ENCODE measurements around the gene CADPS2. TPM values are rescaled to one million over a fixed set of nuclear protein-coding genes. Genes with fewer than 3 reads are reported as not detected.
"Not testable (repeated sequence)": the region's sequence is repeated elsewhere in the genome, so short reads cannot be mapped to it uniquely, and the experiment has no call there.

Gene CADPS2
- total RNA-seq, 1 experiment from 2014 or later: 7.4 TPM

DNA sequence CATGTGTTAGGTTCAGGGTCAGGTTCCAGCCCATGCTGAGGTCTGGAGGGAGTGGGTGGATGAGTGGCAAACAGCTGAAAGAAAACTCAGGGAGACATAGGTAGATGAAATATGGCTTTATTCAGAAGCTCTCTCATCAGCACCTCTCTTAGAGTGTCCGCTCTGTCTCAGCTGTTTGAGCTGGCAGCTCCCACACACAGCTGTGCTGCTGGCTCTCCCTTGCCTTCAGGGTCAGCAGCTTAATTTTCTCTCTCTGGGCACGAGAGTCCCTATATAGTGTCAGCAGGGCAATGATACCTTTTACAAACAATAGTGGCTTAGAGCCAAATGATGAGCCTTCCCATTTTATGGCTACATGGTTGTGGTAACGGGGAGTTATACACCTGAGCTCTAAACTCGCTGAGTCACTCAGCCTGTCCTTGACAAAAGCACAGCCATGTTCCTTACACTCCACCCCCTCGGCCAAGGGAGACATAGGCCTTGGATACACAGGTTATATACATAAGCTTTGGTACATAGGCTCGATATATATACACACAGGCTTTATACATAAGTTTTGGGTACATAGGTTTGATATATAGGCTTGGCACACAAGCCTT, 197.8 kb downstream of the CADPS2 start:
- H3K4me3 Mint-ChIP-seq (ENCODE audit: unreplicated experiment): no peak overlapping the region
- H3K36me3 Mint-ChIP-seq (ENCODE audit: insufficient read depth, unreplicated experiment): peaks cover 5% of the 10 kb centered on the region
- TF ChIP-seq, protein P1, sequence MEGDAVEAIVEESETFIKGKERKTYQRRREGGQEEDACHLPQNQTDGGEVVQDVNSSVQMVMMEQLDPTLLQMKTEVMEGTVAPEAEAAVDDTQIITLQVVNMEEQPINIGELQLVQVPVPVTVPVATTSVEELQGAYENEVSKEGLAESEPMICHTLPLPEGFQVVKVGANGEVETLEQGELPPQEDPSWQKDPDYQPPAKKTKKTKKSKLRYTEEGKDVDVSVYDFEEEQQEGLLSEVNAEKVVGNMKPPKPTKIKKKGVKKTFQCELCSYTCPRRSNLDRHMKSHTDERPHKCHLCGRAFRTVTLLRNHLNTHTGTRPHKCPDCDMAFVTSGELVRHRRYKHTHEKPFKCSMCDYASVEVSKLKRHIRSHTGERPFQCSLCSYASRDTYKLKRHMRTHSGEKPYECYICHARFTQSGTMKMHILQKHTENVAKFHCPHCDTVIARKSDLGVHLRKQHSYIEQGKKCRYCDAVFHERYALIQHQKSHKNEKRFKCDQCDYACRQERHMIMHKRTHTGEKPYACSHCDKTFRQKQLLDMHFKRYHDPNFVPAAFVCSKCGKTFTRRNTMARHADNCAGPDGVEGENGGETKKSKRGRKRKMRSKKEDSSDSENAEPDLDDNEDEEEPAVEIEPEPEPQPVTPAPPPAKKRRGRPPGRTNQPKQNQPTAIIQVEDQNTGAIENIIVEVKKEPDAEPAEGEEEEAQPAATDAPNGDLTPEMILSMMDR (IDR thresholded peaks at IDR 0.05; ENCODE audit: unreplicated experiment): no peak
- no peaks in the 10 kb centered on the region for H3K27me3 Mint-ChIP-seq (ENCODE audit: insufficient read depth, unreplicated experiment)
- CTCF ChIA-PET: interaction anchor here (0.5 to 0.6 kb wide), 4 partner anchors 44 to 1079 kb away, joined by 3 to 4 read pairs (median 3); no protein-coding TSS in a partner anchor
- POLR2A ChIA-PET: no interaction called here
- intact Hi-C loops (cut with micrococcal nuclease): no loop called here
- no peaks in the 10 kb centered on the region for H3K4me1 Mint-ChIP-seq (ENCODE audit: insufficient read depth, unreplicated experiment)
- no peak overlapping the region for H3K27ac Mint-ChIP-seq (ENCODE audit: low read depth, unreplicated experiment)
- no TSS peak for BruUV-seq (replicated peaks)
- no peak for DNase-seq (ENCODE audit: unreplicated experiment)
- no peaks in the 10 kb centered on the region for H3K9me3 Mint-ChIP-seq (ENCODE audit: unreplicated experiment)

DNA sequence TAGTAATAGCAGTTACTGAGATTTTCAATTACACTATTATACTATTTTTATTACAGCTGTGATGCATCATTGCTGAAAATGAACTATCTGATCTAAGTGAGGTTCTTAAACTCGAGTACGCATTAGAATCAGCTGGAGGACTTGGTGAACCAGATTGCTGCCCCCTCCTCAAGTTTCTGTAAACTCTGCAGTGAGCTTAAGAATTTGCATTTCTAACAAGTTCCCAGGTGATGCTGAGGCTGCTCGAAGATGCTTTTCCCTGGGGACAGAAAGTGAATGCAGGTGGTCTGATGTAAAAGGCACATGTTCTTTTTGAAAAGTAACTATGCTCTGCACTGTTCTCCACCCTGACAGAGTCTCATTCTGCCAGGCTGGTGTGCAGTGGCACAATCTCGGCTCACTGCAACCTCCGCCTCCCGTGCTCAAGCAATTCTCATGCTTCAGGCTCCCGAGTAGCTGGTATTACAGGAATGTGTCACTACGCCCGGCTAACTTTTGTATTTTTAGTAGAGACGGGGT, 199.8 kb downstream of the CADPS2 start:
- no peaks in the 10 kb centered on the region for H3K27me3 Mint-ChIP-seq (ENCODE audit: insufficient read depth, unreplicated experiment)
- BruUV-seq (replicated peaks): no TSS peak
- H3K4me1 Mint-ChIP-seq (ENCODE audit: insufficient read depth, unreplicated experiment): no peaks in the 10 kb centered on the region
- intact Hi-C loops (cut with micrococcal nuclease): no loop called here
- ChIA-PET POLR2A (no interaction called here), CTCF (interaction anchor here (0.6 kb wide), 1 partner anchor 342 kb away, joined by 3 read pairs; no protein-coding TSS in a partner anchor)
- no peak for DNase-seq (ENCODE audit: unreplicated experiment)
- TF ChIP-seq, protein P1 (IDR thresholded peaks at IDR 0.05; ENCODE audit: unreplicated experiment): no peak
- H3K4me3 Mint-ChIP-seq (ENCODE audit: unreplicated experiment): no peak overlapping the region
- H3K27ac Mint-ChIP-seq (ENCODE audit: low read depth, unreplicated experiment): no peak overlapping the region
- no peaks in the 10 kb centered on the region for H3K36me3 Mint-ChIP-seq (ENCODE audit: insufficient read depth, unreplicated experiment)
- no peaks in the 10 kb centered on the region for H3K9me3 Mint-ChIP-seq (ENCODE audit: unreplicated experiment)

DNA sequence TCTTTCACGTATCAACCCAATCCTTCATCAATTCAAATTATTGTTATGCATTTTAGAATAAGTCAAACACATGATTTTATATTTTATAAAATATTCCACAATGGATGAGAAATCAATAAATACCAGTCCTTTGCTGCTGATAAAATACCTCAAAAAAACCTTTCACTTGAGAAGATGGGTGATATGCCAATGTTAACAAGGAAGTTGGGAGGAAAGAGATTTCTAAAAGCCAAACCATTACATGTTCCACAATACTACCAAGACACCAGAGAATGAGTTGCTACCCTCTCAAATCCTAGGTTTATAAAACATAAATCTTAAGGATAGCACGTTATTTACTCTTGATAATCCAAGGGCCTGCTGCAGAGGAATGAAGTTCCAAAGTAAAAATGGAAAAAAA, 201.8 kb downstream of the CADPS2 start:
- Mint-ChIP-seq H3K4me1 (ENCODE audit: insufficient read depth, unreplicated experiment) (no peaks in the 10 kb centered on the region), H3K36me3 (ENCODE audit: insufficient read depth, unreplicated experiment) (no peaks in the 10 kb centered on the region), H3K27me3 (ENCODE audit: insufficient read depth, unreplicated experiment) (no peaks in the 10 kb centered on the region), H3K27ac (ENCODE audit: low read depth, unreplicated experiment) (no peak overlapping the region), H3K4me3 (ENCODE audit: unreplicated experiment) (no peak overlapping the region), H3K9me3 (ENCODE audit: unreplicated experiment) (no peaks in the 10 kb centered on the region)
- no TSS peak for BruUV-seq (replicated peaks)
- POLR2A ChIA-PET: interaction anchor here (1.0 kb wide), 1 partner anchor 8 kb away, joined by 3 read pairs; no protein-coding TSS in a partner anchor
- TF ChIP-seq, protein P1 (IDR thresholded peaks at IDR 0.05; ENCODE audit: unreplicated experiment): no peak
- CTCF ChIA-PET: no interaction called here
- DNase-seq (ENCODE audit: unreplicated experiment): no peak
- intact Hi-C loops (cut with micrococcal nuclease): no loop called here

DNA sequence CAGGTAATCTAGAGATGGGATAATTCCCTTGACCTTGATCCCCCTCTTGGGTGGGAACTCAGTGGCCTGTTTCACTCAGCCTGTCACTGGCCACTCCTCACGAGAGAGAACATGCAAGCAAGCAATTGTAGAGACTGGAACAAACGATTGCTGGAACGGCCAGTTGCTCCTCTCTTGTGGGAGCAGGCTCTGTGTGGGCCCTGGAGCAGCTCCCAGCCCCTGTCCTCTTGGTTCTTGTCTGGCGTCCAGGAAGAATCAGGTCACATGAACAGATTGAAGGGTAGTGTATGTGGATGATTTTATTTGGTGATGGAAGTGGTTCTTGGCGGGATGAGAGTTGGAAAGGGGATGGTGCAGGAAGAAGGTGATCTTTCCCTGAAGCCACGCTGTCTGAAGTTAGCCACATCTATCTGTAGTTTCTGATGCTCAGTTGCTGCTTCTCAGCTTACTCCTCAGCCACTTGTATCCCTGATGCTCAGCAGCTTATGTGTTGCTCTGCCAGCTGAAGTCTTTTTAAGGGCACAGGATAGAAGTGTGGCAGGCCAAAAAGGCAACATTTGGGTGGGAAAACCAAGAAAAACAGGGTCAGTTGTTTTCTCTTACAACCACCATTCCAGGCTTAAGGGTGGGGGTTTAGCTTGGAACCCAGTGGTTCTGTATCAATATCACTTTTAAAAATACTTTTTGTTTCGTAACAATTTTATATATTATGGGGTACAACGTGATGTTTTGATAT, 203.3 kb downstream of the CADPS2 start:
- BruUV-seq (replicated peaks): no TSS peak
- ChIA-PET POLR2A (interaction anchor here (0.7 kb wide), 1 partner anchor 23 kb away, joined by 4 read pairs; no protein-coding TSS in a partner anchor), CTCF (no interaction called here)
- no peak overlapping the region for H3K27ac Mint-ChIP-seq (ENCODE audit: low read depth, unreplicated experiment)
- no peaks in the 10 kb centered on the region for H3K9me3 Mint-ChIP-seq (ENCODE audit: unreplicated experiment)
- H3K36me3 Mint-ChIP-seq (ENCODE audit: insufficient read depth, unreplicated experiment): no peaks in the 10 kb centered on the region
- TF ChIP-seq, protein P1 (IDR thresholded peaks at IDR 0.05; ENCODE audit: unreplicated experiment): no peak
- no peaks in the 10 kb centered on the region for H3K4me1 Mint-ChIP-seq (ENCODE audit: insufficient read depth, unreplicated experiment)
- no peak overlapping the region for H3K4me3 Mint-ChIP-seq (ENCODE audit: unreplicated experiment)
- intact Hi-C loops (cut with micrococcal nuclease): no loop called here
- no peak for DNase-seq (ENCODE audit: unreplicated experiment)
- H3K27me3 Mint-ChIP-seq (ENCODE audit: insufficient read depth, unreplicated experiment): no peaks in the 10 kb centered on the region

DNA sequence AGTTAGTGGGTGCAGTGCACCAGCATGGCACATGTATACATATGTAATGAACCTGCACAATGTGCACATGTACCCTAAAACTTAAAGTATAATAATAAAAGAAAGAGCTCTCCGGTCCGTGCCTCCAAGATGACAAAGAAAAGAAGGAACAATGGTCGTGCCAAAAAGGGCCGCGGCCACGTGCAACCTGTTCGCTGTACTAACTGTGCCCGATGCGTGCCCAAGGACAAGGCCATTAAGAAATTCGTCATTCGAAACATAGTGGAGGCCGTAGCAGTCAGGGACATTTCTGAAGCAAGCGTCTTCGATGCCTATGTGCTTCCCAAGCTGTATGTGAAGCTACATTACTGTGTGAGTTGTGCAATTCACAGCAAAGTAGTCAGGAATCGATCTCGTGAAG, 205.1 kb downstream of the CADPS2 start:
- H3K27me3 Mint-ChIP-seq (ENCODE audit: insufficient read depth, unreplicated experiment); intact Hi-C loops (cut with micrococcal nuclease); H3K4me1 Mint-ChIP-seq (ENCODE audit: insufficient read depth, unreplicated experiment); H3K9me3 Mint-ChIP-seq (ENCODE audit: unreplicated experiment); H3K4me3 Mint-ChIP-seq (ENCODE audit: unreplicated experiment); H3K36me3 Mint-ChIP-seq (ENCODE audit: insufficient read depth, unreplicated experiment); DNase-seq (ENCODE audit: unreplicated experiment); POLR2A ChIA-PET; H3K27ac Mint-ChIP-seq (ENCODE audit: low read depth, unreplicated experiment); BruUV-seq (replicated peaks); CTCF ChIA-PET: not testable (repeated sequence)

All from MCF 10A (cell line).